Adrenal gland (tissue), 5 donors: ENCODE data around the gene RIN1.

ENCODE experiments used
- POLR2A ChIP-seq, 2 donors: fragments of 450-650 bp; IDR thresholded peaks; one replicate each; pipeline ENCODE4 v1.6.1; 2017; ENCODE audit warnings: antibody characterized with exemption in 2 of 2, mild to moderate bottlenecking in 2 of 2, moderate library complexity in 1 of 2
- TF ChIP-seq, protein P1 (sequence below), 6 experiments: fragments of 450-650 bp in 4 of 6; fragments of 200-600 bp in 2 of 6; sonication (generic) in 1 of 6; IDR thresholded peaks; 1 replicate in 5 of 6; 2 replicates in 1 of 6; pipeline versions ENCODE4 v1.5.1 to v1.8.0; 2016 to 2021; ENCODE audit warnings: antibody characterized with exemption in 6 of 6, mild to moderate bottlenecking in 2 of 6, moderate library complexity in 1 of 6
- donor health status: DM: no; HTN: no; CAD: no.

DNA sequence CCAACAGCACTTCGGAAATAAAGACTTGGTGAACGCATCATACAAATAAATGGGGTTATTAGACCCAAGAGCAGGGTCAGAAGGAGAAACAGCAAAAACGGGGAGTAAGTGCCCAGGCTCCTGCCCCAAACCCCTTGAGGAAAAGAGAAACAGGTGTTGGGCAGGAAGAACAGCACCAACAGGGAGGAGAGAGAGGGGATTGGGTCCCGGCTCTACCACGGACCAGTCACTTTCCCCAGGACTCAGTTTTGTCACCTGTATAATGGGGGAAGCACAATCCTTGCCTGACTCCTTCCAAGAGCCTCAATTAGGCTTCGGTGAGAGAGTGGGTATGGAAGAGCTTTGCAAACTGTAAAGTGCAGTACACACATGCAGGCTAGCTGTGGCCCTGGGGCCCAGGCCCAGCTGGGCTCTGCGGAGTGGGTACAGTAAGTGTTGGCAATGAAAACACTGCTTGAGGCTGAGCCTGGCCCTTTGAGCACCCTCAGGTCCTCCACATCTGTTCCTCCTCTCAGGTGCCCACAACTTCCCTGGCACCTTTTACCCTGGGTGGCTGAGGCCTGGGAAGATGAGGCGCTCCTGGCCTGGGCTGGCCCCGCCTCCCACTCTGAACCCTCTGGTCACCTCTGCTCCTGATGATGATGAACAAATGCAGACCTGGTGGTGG is 26.4 kb upstream of the RIN1 start:
- TF ChIP-seq POLR2A (IDR thresholded peaks at IDR 0.05) = no peak
- TF ChIP-seq, protein P1, sequence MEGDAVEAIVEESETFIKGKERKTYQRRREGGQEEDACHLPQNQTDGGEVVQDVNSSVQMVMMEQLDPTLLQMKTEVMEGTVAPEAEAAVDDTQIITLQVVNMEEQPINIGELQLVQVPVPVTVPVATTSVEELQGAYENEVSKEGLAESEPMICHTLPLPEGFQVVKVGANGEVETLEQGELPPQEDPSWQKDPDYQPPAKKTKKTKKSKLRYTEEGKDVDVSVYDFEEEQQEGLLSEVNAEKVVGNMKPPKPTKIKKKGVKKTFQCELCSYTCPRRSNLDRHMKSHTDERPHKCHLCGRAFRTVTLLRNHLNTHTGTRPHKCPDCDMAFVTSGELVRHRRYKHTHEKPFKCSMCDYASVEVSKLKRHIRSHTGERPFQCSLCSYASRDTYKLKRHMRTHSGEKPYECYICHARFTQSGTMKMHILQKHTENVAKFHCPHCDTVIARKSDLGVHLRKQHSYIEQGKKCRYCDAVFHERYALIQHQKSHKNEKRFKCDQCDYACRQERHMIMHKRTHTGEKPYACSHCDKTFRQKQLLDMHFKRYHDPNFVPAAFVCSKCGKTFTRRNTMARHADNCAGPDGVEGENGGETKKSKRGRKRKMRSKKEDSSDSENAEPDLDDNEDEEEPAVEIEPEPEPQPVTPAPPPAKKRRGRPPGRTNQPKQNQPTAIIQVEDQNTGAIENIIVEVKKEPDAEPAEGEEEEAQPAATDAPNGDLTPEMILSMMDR (IDR thresholded peaks at IDR 0.05) = no peak
